GM10248 (cell line): Measurements from ENCODE around the gene FAM89B.

Experiments used
- CTCF ChIA-PET: fragments of 300-600 bp; sonication (Branson Sonifier 250); formaldehyde crosslinking; extraction: SDS; loops from one replicate; lab custom pipeline; 2021; ENCODE audit warnings: antibody characterized with exemption; lab: Yijun Ruan, JAX
- POLR2A ChIA-PET: fragments of 350-650 bp; sonication (Branson Sonifier 250); formaldehyde crosslinking; extraction: SDS; loops from one replicate; lab custom pipeline; 2020; ENCODE audit warnings: antibody characterized with exemption; lab: Yijun Ruan, JAX
- DNase-seq: peaks from one replicate; pipeline ENCODE4 v3.0.0; 2012; ENCODE audit errors: extremely low spot score
- TF ChIP-seq, protein P1 (sequence below): IDR thresholded peaks from 2 replicates; pipeline ENCODE4 v1.5.1; 2012; ENCODE audit warnings: mild to moderate bottlenecking, low read depth; ENCODE audit errors: extremely low read depth, missing control alignments, control extremely low read depth

FAM89B gene

DNA sequence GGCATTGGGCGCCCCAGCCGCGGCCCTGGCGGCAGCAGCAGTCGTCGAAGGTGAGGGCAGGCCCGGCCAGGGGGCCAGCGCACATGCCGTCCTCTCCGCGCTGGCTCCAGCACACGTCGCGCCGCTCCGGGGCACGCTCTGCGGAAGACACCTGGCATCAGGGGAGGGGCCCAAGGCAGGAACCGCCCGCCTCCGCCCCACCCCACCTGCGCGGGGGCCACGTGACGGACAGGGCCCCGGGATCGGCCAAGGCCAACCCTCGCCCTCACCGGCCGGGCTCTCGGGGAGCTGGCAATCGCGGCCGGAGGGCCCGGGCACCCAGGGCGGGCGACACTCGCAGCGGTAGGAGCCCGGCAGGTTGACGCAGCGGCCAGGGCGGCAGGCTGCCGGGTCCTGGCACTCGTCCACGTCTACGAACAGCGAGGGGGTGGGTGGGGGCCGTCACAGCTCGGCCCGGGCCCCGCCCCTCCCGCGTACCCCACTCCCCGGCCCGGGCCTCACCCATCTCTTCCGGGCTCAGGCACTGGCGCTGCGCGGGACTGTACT, 32.5 kb upstream of the FAM89B start:
- DNase-seq: peak; percentile 85
- CTCF ChIA-PET: interaction anchor here (0.7 to 6.1 kb wide), 34 partner anchors 9 to 265 kb away, joined by 3 to 86 read pairs (median 6); partner anchors contain the start of genes DPF2, EHBP1L1, FAM89B and KCNK7
- POLR2A ChIA-PET: interaction anchor here (0.6 to 2.1 kb wide), 6 partner anchors 13 to 117 kb away, joined by 3 to 15 read pairs (median 4); partner anchors contain the start of genes MALAT1, NEAT1 and SCYL1
- TF ChIP-seq, protein P1, sequence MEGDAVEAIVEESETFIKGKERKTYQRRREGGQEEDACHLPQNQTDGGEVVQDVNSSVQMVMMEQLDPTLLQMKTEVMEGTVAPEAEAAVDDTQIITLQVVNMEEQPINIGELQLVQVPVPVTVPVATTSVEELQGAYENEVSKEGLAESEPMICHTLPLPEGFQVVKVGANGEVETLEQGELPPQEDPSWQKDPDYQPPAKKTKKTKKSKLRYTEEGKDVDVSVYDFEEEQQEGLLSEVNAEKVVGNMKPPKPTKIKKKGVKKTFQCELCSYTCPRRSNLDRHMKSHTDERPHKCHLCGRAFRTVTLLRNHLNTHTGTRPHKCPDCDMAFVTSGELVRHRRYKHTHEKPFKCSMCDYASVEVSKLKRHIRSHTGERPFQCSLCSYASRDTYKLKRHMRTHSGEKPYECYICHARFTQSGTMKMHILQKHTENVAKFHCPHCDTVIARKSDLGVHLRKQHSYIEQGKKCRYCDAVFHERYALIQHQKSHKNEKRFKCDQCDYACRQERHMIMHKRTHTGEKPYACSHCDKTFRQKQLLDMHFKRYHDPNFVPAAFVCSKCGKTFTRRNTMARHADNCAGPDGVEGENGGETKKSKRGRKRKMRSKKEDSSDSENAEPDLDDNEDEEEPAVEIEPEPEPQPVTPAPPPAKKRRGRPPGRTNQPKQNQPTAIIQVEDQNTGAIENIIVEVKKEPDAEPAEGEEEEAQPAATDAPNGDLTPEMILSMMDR: no peak

DNA sequence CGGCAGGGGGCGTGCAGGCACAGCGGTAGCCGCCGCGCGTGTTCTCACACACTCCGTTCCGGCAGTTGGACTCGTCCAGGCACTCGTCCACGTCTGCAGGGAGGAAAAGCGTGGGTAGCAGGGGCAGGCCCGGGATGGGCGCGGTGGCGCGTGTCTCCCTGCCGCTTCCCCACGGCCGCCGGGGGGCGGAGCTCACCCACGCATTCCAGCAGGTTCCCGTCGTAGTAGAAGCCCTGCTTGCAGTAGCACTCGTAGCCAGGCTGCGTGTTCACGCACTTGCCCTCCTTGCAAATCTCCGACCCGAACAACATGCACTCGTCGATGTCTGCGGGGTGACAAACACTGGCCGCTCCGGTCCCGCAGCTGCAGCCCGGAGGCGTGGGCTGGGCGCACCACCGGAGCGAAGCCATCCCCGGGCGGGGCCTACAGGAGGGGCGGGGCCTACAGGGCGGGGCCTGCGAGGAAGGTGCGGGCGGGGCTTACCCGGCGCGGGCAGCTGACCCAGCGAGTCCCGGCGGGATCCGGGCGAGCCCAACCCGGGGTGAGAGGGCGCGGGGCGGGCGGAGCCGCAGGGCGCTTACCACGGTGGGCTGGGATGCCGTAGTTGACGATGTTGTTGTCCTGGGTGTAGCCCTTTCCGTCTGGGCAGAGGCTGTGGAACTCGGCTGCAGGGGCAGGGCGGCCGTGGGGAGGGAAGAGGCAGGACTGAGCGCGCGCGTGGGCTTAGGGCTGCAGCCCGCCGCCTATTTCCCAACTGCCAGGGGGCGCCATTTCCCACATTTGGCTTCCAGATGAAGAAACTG, 31.8 kb upstream of the FAM89B start:
- TF ChIP-seq, protein P1: peak; percentile 81
- CTCF ChIA-PET: interaction anchor here (0.7 to 6.1 kb wide), 46 partner anchors 8 to 266 kb away, joined by 3 to 86 read pairs (median 6); partner anchors contain the start of genes DPF2, EHBP1L1, FAM89B and KCNK7
- peak; percentile 98 for DNase-seq
- POLR2A ChIA-PET: interaction anchor here (0.5 to 2.1 kb wide), 9 partner anchors 9 to 118 kb away, joined by 3 to 15 read pairs (median 4); partner anchors contain the start of genes MALAT1, NEAT1 and SCYL1

DNA sequence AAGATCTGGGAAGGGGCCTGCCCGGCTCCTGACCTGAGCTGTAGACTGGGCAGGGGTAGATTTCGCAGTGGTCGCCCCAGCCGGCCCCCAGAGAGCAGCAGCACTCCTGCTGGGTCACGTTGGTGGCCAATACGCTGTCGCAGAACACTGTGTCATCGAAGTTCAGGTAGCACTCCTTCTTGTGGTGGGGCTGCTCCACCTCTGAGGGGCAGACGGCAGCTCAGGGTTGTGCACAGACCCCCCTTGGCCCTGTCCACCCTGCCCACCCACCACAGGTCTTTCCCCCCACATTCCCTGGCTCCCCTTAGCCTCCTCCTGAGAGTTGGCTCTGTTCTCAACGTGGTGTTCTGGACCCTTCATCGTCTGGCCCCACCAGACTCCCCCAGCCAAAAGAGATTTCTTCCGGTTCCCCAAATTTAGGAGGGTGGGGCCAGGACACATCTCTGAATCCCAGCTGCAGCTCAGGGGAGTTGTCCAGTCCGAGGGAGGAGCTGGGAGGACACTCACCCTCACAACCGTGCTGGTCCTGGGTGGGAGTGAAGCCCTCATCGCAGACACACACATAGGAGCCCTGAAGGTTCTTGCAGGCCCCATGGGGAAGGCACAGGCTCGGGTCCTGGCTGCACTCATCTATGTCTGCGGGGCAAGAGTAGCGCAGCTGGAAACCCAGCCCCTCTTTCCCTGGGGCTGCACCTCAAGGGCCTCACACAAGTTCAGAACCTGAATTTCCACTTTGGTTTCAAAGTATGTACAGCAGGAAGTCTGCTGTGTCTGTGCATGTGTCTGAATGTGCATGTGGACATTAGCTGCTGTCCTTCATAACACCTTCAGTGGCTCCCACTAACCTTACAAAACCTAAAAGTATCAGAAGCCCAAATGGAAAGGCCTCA, 31.0 kb upstream of the FAM89B start:
- TF ChIP-seq, protein P1: no peak
- no peak for DNase-seq
- CTCF ChIA-PET: interaction anchor here (0.8 to 6.1 kb wide), 38 partner anchors 7 to 267 kb away, joined by 3 to 86 read pairs (median 6); partner anchors contain the start of genes EHBP1L1, FAM89B, KCNK7 and LTBP3
- POLR2A ChIA-PET: interaction anchor here (0.5 to 2.1 kb wide), 10 partner anchors 9 to 525 kb away, joined by 3 to 15 read pairs (median 4); partner anchors contain the start of genes MALAT1 and NEAT1

DNA sequence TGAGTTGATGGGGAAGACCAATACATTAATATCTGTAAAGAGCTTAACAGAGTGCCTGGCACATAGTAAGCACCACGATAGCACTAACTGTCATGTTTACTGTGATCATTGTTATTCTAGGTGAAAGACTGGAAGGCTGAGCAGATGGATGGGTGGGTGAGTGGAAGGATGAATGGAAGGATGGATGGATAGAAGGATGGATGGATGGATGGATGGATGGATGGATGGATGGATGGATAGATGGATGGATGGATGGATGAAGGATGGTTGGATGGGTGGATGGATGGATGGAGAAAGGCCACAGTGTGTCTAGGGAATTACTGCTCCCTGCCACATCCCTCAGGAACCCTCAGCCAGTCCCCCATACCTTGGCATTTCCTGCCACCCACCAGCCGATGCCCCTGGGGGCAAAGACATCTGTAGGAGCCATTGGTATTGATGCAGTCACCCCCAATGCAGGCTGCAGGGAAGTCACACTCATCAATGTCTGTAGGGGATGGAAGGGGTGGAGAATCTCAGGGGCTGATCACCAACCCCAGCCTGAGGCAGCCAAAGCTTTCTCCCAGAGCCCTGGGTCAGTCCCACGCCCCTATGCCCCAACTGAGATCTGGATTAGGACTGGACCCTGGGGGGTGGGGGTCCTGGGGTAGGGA, 29.5 kb upstream of the FAM89B start:
- TF ChIP-seq, protein P1: no peak
- no peak for DNase-seq
- ChIA-PET CTCF (interaction anchor here (0.7 to 6.1 kb wide), 7 partner anchors 11 to 52 kb away, joined by 3 to 86 read pairs (median 54); partner anchors contain the start of genes EHBP1L1, FAM89B, KCNK7 and LTBP3), POLR2A (no interaction called here)

DNA sequence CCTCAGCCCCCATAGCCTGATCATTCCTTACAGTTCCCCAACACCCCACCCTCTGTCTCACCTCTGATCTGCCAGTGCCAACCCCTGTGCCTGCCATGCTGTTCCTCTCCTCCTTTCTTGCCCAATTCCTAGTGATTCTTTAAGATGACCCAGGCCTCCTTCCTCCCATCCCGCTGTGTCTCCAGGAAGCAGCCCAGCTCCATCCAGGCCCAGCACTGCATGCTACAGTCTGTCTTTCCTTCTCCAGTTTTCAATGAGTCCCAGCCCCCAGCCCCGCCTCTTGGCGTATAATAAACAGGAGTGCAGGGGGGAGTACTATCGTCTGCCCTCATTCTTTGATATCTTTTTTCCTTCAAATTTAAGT, 26.5 kb upstream of the FAM89B start:
- TF ChIP-seq, protein P1: no peak
- ChIA-PET POLR2A (no interaction called here), CTCF (interaction anchor here (1.0 to 1.4 kb wide), 2 partner anchors 25 to 48 kb away, joined by 3 to 5 read pairs; no protein-coding TSS in a partner anchor)
- DNase-seq: no peak
